ENCODE data around the gene RBBP8.
"Not testable (repeated sequence)": the region's sequence is repeated elsewhere in the genome, so short reads cannot be mapped to it uniquely, and the experiment has no call there.

The RBBP8 gene

GRCh38 chr18:22933206-22933965 lies at the start of gene RBBP8:
RBBP8 (plus strand) TSS chr18:22933328; CDS start chr18:22936852, 3,524 bp downstream.
- FAIRE-seq, result no peak

- no peak for FAIRE-seq
Observed at GRCh38 chr18:22883827-22884226, 49.3 kb upstream of the RBBP8 start.

- FAIRE-seq, result not testable (repeated sequence)
Observed at GRCh38 chr18:22885694-22886093, 47.4 kb upstream of the RBBP8 start.

GRCh38 chr18:22899421-22899820 lies 33.7 kb upstream of the RBBP8 start:
- FAIRE-seq, result no peak

GRCh38 chr18:22900558-22901238 lies 32.4 kb upstream of the RBBP8 start:
- no peak for FAIRE-seq

- FAIRE-seq, result no peak
Observed at GRCh38 chr18:22902093-22902492, 31.0 kb upstream of the RBBP8 start.

- FAIRE-seq, result not testable (repeated sequence)
Observed at GRCh38 chr18:22903248-22903647, 29.9 kb upstream of the RBBP8 start.

GRCh38 chr18:22912149-22912548 lies 21.0 kb upstream of the RBBP8 start:
- no peak for FAIRE-seq

GRCh38 chr18:22912835-22913234 lies 20.3 kb upstream of the RBBP8 start:
- FAIRE-seq, result no peak

GRCh38 chr18:22913861-22914260 lies 19.3 kb upstream of the RBBP8 start:
- FAIRE-seq, result no peak

GRCh38 chr18:22914633-22915032 lies 18.5 kb upstream of the RBBP8 start:
- FAIRE-seq, result no peak

- no peak for FAIRE-seq
Observed at GRCh38 chr18:22915337-22915736, 17.8 kb upstream of the RBBP8 start.

- no peak for FAIRE-seq
Observed at GRCh38 chr18:22921772-22922171, 11.4 kb upstream of the RBBP8 start.

- no peak for FAIRE-seq
Observed at GRCh38 chr18:22924589-22924988, 8.5 kb upstream of the RBBP8 start.

- peak; percentile 28 for FAIRE-seq
Observed at GRCh38 chr18:22926454-22926853, 6.7 kb upstream of the RBBP8 start.

GRCh38 chr18:22928339-22928738 lies 4.8 kb upstream of the RBBP8 start:
- no peak for FAIRE-seq

GRCh38 chr18:22930089-22930713 lies 2.9 kb upstream of the RBBP8 start:
- peak; percentile 97 for FAIRE-seq

- no peak for FAIRE-seq
Observed at GRCh38 chr18:22932885-22933205, 283 bp upstream of the RBBP8 start.

GRCh38 chr18:22933966-22934423 lies 867 bp downstream of the RBBP8 start:
- FAIRE-seq, result no peak

GRCh38 chr18:22934789-22935188 lies 1.7 kb downstream of the RBBP8 start:
- FAIRE-seq, result peak; percentile 11

- no peak for FAIRE-seq
Observed at GRCh38 chr18:22935431-22935830, 2.3 kb downstream of the RBBP8 start.

GRCh38 chr18:22936515-22936914 lies 3.4 kb downstream of the RBBP8 start:
- no peak for FAIRE-seq

- no peak for FAIRE-seq
Observed at GRCh38 chr18:22939649-22940048, 6.5 kb downstream of the RBBP8 start.

- FAIRE-seq, result no peak
Observed at GRCh38 chr18:22943847-22944246, 10.7 kb downstream of the RBBP8 start.

Data from G401.6 (cell line).